Smooth muscle cell (in vitro differentiated cells): ENCODE measurements around the gene SCUBE1. TPM values are rescaled to one million over a fixed set of nuclear protein-coding genes. Genes with fewer than 3 reads are reported as not detected.

Experiments used
- DNase-seq: peaks from one replicate; lab custom pipeline; 2025; ENCODE audit not compliant: unreplicated experiment; lab: John Stamatoyannopoulos, UW
- H2AFZ ChIP-seq: fragments of 200-600 bp; sonication (generic); 2 replicates; pipeline ENCODE4 v1.6.0; 2016; ENCODE audit warnings: antibody characterized with exemption, low read depth, mild to moderate bottlenecking
- H3F3A ChIP-seq: fragments of 200-600 bp; sonication (generic); 2 replicates; pipeline ENCODE4 v1.6.0; 2017; ENCODE audit warnings: antibody characterized with exemption, low read depth
- H3K27ac ChIP-seq: fragments of 200-600 bp; sonication (generic); 2 replicates; pipeline ENCODE4 v1.5.1; 2016; ENCODE audit warnings: low read depth, mild to moderate bottlenecking
- H3K27me3 ChIP-seq: fragments of 200-600 bp; sonication (generic); 2 replicates; pipeline ENCODE4 v1.6.1; 2016; ENCODE audit warnings: low read depth, mild to moderate bottlenecking
- H3K36me3 ChIP-seq: fragments of 200-600 bp; sonication (generic); 2 replicates; pipeline ENCODE4 v1.5.1; 2016; ENCODE audit warnings: low read depth
- H3K4me1 ChIP-seq: fragments of 200-600 bp; sonication (generic); 2 replicates; pipeline ENCODE4 v1.5.1; 2016; ENCODE audit warnings: low read depth
- H3K4me2 ChIP-seq: fragments of 200-600 bp; sonication (generic); 2 replicates; pipeline ENCODE4 v1.6.0; 2016; ENCODE audit warnings: mild to moderate bottlenecking
- H3K4me3 ChIP-seq: fragments of 200-600 bp; sonication (generic); 2 replicates; pipeline ENCODE4 v1.5.1; 2016; ENCODE audit warnings: mild to moderate bottlenecking
- H3K79me2 ChIP-seq: fragments of 200-600 bp; sonication (generic); 2 replicates; pipeline ENCODE4 v1.6.0; 2016; ENCODE audit warnings: low read depth, mild to moderate bottlenecking
- H3K9ac ChIP-seq: fragments of 200-600 bp; sonication (generic); 2 replicates; pipeline ENCODE4 v1.6.0; 2016; ENCODE audit warnings: low read depth
- H3K9me3 ChIP-seq: fragments of 200-600 bp; sonication (generic); replicated peaks from 2 replicates; pipeline ENCODE4 v1.5.1; 2016; ENCODE audit warnings: low read depth
- H4K20me1 ChIP-seq: fragments of 200-600 bp; sonication (generic); 2 replicates; pipeline ENCODE4 v1.6.0; 2016; ENCODE audit warnings: low read depth
- CTCF ChIP-seq: fragments of 200-600 bp; sonication (generic); IDR thresholded peaks from 2 replicates; pipeline ENCODE4 v1.5.1; 2017; ENCODE audit warnings: borderline replicate concordance, mild to moderate bottlenecking, antibody characterized with exemption; ENCODE audit not compliant: insufficient read depth, poor library complexity, severe bottlenecking
- WGBS: methylation state at CpG from one replicate; pipeline ENCODE4 v1.1.7; 2016; ENCODE audit warnings: low lambda C conversion rate; 5-methylcytosine and 5-hydroxymethylcytosine counted together
- polyA plus RNA-seq: library from polyadenylated mRNA; unstranded; fragments of >200 nt; fragmentation: Nextera tagmentation; extraction: Ambion mirVana; gene quantifications from 2 replicates; pipeline ENCODE4 v1.2.1, GENCODE V29; 2016
- total RNA-seq: library from RNA; depleted of rRNA; stranded (reverse); fragments of >200 nt; gene quantifications from 2 replicates; pipeline ENCODE4 v1.2.3, GENCODE V29; 2014

SCUBE1 gene
- total and polyA plus RNA-seq, 2 experiments from 2014 or later: 13.4 to 16.3 TPM

DNA sequence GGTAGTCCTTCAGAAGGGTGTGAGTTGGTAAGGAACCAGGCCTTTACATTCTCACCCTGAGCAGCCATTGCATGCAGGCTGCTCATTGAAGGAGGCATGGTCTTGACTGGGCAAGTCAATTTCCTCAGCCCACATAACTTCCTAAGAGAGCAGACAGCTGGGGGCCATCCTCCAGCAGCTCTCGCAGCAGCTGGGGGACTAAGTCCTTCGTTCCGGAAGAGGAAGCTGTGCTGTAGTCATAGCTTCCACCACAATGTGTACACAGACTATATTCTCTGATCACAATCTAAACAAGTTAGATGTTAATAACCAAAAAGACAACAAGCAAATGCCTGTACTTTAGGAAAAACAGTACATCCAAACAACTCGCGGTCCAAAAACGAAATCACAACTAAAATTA, 38.5 kb upstream of the SCUBE1 start:
- no peak overlapping the region for H2AFZ ChIP-seq
- H3K9me3 ChIP-seq: no peaks in the 10 kb centered on the region
- no peaks in the 10 kb centered on the region for H4K20me1 ChIP-seq
- H3F3A ChIP-seq: no peaks in the 10 kb centered on the region
- peaks cover 6% of the 10 kb centered on the region for H3K4me1 ChIP-seq
- no peak for TF ChIP-seq CTCF
- no peak overlapping the region for H3K9ac ChIP-seq
- no peaks in the 10 kb centered on the region for H3K36me3 ChIP-seq
- DNase-seq: no peak
- H3K27ac ChIP-seq: no peak overlapping the region
- peaks cover 10% of the 10 kb centered on the region for H3K27me3 ChIP-seq
- no peaks in the 10 kb centered on the region for H3K79me2 ChIP-seq
- 69% methylated on average over 6 of the region's 6 CpGs for WGBS
- H3K4me2 ChIP-seq: no peak overlapping the region
- no peak overlapping the region for H3K4me3 ChIP-seq

- Histone ChIP-seq H3K36me3 (no peaks in the 10 kb centered on the region), H3F3A (no peaks in the 10 kb centered on the region), H3K4me2 (no peak overlapping the region), H4K20me1 (no peaks in the 10 kb centered on the region), H3K27ac (no peak overlapping the region), H3K9ac (no peak overlapping the region), H3K4me1 (no peaks in the 10 kb centered on the region), H3K9me3 (no peaks in the 10 kb centered on the region), H2AFZ (no peak overlapping the region), H3K79me2 (no peaks in the 10 kb centered on the region), H3K27me3 (no peaks in the 10 kb centered on the region), H3K4me3 (no peak overlapping the region)
- TF ChIP-seq CTCF: no peak
- no peak for DNase-seq
- WGBS: 75% methylated on average over 8 of the region's 8 CpGs
These were observed 34.9 kb upstream of the SCUBE1 start for GRCh38 chr22:43377896-43378704.

- no peaks in the 10 kb centered on the region for H3K79me2 ChIP-seq
- H3K27ac ChIP-seq: no peak overlapping the region
- 95% methylated on average over 10 of the region's 10 CpGs for WGBS
- H3K4me2 ChIP-seq: no peak overlapping the region
- H3K9ac ChIP-seq: no peak overlapping the region
- no peaks in the 10 kb centered on the region for H3F3A ChIP-seq
- H3K4me1 ChIP-seq: no peaks in the 10 kb centered on the region
- TF ChIP-seq CTCF: no peak
- no peak for DNase-seq
- no peaks in the 10 kb centered on the region for H3K27me3 ChIP-seq
- no peak overlapping the region for H3K4me3 ChIP-seq
- H2AFZ ChIP-seq: no peak overlapping the region
- no peaks in the 10 kb centered on the region for H3K9me3 ChIP-seq
- no peaks in the 10 kb centered on the region for H4K20me1 ChIP-seq
- H3K36me3 ChIP-seq: no peaks in the 10 kb centered on the region
These were observed 34.4 kb upstream of the SCUBE1 start for GRCh38 chr22:43377548-43377895.
